TTC549 (cell line): ENCODE data around the gene UBE2D1.

Experiments
- FAIRE-seq: peaks from 2 replicates; lab custom pipeline; 2012; peaks lifted over from hg19 to GRCh38; lab: Jason Lieb, UNC

Gene UBE2D1

DNA sequence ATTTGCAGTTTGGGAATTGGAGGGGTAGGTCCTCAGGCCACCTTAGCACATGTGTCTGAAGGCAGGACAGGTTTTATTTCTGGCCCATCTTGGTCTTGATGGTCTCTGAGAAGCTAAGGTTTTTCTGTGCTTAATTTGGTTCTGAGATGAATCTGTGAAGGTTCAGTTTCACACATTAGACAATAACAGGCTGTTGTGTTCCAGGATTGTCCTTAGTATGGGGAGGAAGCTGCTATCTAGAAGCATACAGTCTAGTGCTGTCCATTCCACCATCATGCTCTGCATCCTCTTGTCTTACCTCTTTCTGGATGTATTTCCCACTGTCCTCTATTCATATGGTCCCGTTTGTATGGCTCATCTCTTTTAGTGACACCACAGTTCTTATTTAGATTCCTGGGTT is 7.1 kb downstream of the UBE2D1 start:
- FAIRE-seq: no peak

DNA sequence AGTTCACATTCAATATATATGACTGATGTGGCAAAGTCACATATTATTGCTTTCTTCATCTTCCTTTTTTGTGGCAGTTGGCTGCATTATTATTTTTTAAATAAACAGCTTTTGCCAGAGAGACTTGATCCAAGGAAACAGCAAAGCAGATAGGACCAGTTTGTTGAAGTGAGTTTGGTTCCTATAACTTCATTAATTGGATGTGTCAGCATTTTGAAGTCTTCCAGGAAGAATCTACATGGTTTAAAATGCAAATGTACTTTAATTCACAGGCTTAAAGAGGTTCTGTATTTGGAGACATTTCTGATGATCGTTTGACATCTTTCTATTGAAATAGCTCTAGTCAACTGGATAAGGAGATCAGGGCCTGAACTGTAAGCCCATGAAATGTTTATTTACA is 13.2 kb downstream of the UBE2D1 start:
- no peak for FAIRE-seq

DNA sequence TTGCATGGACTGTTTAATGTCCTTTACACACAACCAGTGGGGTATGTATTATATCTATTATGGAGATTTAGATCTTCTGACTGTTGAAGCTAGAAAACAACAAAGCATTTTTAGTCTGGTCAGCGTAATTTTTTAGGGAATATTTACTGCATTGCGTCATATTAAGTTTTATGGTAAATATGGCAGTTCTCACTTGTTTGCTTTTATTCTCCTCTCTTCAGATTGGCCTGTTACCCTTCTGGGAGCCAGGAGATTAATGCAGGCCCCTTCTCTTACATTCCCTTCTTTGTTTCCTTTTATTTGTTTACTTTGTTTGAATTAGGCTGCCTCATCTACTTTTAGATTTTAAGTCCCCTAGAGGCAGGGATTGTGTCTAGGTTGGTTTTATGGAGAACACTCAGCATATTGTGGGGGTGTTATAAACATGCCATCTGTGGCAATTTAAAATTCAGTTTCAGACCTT is 13.8 kb downstream of the UBE2D1 start:
- FAIRE-seq: no peak

DNA sequence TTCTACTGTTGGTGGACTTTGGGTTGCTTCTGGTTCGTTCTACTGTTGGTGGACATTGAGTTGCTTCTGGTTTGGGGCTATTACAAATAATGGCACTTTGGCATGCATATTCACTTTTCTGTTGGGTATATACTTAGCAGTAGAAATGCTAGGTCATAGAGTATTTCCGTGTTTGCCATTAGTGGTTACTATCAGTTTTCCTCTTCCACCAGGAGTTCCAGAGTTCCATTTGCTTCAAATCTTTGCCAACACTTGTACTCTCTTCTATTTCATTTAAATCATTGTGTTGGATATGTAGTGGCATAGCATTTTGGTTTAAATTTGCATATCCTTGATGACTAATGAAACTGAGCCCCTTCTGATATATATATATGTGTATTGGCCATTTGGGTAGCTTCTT is 15.2 kb downstream of the UBE2D1 start:
- FAIRE-seq: no peak

DNA sequence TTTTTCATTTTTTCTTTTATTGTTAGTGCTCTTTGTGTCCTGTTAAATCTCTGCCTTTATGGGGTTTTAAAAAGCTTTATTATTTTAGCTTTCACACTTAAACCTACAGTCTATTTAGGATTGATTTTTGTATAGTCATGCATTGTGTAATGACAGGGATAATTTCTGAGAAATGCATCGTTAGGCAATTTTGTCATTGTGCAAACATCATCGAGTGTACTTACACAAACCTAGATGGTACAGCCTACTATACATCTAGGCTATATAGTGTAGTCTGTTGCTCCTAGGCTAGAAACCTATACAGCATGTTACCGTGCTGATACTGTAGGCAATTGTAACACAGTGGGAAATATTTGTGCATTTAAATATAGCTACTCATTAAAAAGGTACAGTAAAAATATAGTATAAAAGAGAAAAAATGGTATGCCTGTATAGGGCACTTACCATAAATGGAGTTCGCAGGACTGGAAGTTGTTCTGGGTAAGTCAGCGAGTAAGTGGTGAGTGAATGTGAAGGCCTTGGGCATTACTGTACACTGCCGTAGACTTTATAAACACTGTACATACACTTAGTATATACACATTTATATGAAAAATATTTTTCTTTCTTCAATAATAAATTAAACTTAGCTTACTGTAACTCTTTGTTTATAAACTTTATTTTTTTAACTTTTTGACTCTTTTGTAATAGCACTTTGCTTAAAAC is 16.0 kb downstream of the UBE2D1 start:
- FAIRE-seq: no peak

DNA sequence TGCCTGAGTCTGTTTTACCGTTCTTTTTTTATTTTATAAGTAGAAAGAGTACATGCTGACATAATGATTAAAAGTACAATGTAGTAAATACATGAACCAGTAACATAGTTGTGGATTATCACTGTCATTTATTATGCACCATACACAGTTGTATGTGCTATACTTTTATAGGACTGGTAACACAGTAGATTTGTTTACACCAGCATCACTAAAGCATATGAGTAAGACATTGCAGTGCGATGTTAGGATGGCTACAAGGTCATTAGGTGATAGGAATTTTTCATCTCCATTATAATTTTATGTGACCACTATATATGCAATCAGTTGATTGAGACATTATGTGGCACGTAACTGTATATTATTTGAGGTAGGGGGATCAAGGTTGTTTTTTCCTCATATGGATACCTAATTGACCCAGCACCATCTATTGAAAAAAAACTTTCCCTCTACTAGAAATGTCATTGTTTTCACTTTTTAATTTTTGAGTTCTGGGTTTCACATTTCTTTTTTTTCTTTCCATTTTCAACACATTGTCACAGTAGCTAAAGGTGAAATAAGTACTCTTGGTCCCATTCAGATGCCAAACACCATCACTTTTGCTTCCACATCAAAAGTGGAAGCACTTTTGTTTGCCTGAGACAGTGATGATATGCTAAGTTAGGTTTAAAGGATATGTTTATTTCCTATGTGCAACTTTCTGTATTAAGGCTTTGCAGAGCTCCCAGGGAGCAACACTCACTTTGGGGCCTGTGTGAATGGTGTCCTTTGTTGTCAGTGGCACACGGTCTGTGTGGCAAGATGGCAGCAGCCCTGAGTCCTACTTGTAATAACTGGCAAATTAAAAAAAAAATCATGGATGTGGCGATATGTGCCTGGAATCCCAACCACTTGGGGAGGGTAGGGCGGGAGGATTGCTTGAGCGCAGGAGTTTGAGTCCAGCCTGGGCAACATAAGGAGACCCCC is 17.1 kb downstream of the UBE2D1 start:
- no peak for FAIRE-seq

DNA sequence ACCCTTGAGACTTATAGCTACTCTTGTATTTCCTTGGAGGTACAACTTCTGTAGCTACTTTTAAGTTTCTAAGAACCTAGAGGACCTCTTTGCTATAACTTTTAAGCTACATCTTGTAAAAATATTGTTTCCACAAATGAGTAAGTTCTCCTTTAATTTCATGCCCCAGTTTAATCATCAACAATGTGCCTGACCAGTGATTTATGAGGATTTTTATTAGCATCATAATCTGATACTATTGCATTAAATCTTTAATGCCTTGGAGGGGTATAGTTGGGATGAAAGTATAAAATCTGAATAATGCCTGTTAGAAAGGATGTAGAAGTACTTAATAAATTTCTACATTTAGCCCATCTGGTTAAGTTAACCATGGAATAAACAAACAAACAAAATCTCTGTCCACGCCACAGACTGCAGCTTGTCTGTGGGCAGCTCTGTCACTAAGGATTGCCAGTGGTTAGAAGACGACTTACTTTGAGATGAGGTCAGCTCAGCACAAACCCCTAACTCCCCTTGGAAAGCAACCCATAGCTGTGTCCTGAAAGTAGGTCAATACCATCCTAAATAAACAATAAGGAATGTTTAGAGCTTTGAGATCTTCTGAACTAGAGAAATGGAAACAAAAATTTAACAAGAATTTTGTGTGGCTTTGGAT is 18.3 kb downstream of the UBE2D1 start:
- no peak for FAIRE-seq

DNA sequence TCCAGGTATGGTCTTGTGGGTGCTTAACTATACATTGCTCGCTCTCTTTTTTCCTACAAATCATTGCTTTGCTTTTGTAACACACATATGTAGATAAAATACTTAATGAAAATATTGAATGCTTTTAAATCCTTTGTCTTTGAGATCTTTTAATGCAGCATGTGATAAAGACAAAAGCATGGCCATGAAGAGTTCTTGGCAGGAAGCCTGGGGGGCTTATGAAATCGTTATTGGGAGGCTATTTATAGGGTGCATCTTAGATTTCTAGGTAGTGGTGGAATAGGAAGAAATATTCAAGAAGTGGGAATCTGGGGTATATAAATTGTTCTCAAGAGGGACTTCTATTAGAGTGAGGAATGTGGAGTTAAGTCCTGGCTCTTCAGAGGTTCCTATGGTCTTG is 21.9 kb downstream of the UBE2D1 start:
- FAIRE-seq: no peak

DNA sequence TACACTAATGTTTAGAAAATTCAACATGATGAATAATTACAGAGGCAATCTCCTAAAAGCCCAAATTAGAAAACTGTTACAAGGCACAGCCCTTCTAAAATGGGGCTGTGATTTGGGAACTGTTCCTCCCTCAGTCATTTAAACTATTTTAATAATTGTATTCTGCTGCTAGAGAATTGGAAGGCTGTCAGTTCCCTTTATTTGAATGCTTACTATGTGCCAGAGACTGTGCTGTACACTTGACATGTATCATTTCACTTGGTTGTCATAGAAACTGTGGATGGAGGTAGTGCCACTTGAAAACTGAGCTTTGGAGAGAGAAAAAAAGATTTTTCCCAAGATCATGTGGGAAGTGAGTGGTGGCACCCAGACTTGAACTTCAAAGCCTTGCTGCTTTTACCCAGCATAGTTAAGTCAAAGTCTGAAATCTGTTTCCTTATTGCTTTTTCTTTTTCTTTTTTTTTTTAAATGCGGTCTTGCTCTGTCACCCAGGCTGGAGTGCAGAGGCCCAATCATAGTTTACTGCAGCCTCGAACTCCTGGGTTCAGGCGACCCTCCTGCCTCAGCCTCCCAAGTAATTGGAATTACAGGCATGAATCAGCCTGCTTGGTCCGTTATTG is 23.6 kb downstream of the UBE2D1 start:
- FAIRE-seq: no peak

DNA sequence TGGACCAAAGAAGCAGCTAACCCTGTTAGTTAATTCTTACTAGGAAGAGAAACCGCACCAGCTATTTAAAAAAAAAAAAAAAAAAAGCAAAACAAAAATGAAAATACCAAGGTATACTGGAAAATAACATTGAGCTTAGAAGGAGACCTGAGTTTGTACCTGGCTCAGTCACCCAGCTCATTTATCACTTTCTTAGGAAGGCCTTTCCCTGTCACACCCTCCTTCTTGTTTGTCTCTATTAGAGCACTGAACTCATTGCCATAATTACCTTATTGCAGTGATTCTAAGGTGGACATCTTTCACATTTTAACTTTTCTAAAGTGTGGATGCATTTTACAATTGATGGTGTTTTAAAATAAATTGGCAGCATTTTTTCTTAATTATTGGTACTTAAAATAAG is 24.1 kb downstream of the UBE2D1 start:
- no peak for FAIRE-seq

DNA sequence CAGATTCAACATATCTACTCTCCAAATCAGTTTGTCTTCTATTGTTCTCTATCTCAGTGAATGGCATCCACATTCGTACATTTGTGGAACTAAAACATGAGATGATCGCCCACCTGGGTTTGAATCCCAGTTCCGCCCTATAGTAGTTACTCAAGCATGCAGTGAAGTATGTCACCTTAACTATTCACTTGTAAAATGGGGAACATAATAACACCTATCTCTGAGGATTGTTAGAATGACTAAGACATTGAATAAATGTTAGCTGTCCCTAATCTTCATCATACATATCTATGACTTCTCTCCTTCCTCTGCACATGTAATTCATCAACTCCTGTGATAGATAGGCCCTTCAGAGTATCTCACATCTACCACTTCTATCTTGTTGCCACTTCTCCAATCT is 24.7 kb downstream of the UBE2D1 start:
- FAIRE-seq: no peak

DNA sequence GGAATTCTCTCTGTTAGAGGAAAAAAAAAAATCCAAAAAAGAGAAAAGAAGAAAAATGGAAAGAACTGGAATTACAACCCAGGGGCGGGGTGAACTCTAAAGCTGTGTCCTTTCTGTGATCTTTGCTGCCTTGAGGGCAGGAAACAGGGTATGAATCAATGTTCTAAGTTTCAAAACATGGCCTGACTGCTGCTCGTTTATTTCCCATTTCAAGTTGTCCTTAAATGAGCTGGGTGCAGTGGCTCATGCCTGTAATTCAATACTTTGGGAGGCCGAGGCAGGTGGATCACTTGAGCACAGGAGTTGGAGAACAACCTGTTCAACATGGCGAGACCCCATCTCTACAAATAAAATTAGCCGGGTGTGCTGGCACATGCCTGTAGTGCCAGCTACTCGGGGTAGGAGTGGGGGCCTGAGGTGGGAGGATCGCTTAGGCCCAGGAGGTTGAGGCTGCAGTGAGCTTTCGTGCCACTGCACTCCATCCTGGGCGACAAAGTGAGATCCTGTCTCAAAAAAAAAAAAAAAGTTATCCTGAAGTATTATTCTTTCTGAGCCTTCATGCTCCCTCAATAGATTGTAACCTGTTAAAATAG is 25.7 kb downstream of the UBE2D1 start:
- FAIRE-seq: no peak

DNA sequence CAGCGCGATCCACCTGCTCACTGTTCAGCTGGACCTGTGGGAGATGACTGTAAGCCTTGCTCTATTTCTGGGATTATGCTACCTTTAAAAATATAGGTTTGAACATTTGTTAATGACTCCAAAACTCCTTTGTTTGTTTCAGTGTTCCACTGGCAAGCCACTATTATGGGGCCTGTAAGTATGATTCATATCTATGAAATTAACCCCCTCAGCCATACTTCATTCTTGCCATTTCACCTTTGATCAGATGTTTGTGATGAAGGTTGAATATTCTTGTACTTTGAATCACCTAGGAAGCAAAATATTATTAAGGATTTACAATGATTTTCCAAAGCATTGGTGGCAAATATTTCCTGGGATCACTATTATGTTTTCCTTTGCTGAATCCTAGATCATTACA is 26.5 kb downstream of the UBE2D1 start:
- FAIRE-seq: no peak

DNA sequence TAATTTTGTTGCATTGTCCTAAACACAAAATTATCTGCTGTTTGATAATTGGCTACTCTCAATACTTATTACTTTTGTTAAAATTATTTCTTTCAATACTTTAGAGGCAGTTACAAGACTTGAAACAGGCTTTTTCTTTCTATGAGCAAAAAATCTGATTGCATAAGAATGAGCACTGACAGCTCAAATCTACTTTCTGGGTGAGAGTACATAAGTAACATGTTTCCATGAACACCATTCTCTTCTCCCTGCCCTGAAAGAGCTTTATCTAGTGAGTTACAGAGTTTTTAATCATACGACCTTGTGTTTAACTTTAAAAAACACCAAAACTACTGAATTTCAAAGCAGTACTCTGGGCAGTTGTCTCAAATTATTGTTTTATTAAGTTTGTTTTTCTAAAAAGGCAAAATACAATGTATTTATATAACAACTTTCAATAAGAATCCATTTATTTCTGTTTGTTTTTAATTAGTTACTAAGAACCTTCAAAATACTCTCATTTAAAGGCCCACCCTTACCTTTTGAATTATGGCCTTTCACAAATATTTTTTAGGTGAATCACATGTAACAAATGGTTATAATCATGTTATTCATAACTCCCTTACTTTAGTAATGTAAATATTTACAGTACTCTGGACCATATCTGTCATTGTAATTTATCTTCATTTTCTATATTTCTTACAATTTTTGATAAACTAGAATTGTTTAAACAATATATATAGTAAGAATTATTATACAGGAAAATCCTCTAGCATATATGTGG is 27.4 kb downstream of the UBE2D1 start:
- FAIRE-seq: no peak

DNA sequence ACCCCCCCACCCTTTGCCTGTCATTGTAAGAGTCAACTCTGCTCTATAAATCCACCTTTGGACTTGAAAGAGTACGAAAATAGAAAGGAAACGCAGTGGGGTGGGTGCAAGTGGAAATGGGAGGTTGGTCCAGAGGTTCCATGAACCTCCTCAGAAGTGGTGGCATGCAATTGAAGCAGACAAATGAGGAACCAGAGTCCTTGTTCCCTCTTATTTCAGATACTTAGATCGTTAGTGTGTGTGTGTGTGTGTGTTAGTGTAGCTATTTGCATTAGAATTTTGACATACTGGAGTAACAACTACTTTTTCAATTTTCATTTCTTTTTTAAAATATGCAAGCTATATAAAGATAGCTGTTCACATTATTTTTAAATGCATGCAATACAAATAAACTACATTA is 32.3 kb downstream of the UBE2D1 start:
- no peak for FAIRE-seq

DNA sequence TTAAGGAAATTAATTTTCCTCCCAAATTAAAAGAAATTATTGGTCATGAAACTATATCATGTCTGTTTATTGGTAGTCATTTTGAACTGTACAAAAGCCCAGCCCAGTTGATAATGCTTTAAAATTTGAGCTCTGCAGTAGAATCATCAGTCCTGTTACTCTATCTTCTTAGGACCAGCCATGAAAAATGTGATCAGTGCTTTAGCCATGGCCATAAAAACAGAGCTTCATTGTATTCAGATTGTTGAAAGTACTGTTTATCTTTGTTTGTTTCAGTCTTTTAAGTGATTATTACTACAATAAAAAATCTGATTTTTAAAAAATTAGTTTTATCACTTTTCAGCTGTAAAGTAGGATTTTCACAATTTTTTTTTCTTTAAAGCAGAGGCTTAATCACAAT is 36.7 kb downstream of the UBE2D1 start:
- FAIRE-seq: no peak

DNA sequence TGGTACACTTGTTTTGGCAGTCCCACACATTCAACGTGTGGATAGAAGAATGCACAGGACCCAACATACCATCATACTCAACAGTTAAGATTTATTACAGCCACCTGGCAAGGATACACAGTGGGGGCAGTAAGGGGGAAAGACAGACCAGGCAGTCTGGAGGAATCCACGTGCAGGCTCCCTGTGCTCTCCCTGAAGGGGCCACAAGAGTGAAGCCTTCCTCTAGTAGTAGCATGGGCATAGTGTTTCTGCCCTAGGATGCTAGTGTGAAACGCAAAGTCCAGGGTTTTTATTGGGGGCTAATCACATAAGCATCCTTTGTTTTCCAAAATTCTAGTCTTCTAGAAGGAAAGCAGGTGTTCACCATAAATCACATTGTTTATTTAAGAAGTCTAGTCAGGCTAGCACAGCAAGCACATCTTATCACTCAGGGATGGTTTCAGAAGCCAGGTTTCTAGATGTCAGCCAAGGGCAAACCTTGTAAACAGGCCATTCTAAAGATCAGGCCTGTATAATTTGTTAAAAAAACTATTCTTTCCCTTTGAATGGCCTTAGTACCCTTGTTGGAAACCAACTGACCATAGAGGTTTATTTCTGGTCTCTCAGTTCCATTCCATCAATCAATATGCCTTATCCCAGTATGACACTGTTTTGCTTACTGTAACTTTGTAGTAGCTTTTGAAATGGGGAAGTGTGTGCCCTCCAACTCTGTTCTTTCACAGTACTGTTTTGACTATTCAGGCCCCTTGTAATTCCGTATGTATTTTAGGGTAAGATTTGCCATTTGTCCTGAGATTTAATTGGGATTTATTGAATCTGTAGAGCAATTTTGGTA is 38.0 kb downstream of the UBE2D1 start:
- no peak for FAIRE-seq

DNA sequence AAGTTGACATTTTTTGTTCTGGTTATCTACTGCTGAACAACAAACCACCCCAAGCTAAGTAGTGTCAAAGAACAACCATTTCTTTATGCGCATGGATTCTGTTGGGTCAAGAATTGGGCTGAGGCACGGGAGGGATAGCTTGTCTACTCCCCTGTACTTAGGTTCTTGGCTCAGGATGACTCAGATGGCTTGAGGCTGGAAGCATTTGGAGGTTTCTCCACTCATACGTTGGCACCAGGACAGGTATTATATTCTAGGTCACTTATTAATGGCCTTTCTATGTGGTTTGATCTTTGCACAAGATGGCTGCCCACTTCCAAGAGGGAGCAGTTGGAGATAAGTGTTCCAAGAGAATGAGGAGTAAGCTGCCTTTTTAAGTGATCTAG is 38.6 kb downstream of the UBE2D1 start:
- no peak for FAIRE-seq

DNA sequence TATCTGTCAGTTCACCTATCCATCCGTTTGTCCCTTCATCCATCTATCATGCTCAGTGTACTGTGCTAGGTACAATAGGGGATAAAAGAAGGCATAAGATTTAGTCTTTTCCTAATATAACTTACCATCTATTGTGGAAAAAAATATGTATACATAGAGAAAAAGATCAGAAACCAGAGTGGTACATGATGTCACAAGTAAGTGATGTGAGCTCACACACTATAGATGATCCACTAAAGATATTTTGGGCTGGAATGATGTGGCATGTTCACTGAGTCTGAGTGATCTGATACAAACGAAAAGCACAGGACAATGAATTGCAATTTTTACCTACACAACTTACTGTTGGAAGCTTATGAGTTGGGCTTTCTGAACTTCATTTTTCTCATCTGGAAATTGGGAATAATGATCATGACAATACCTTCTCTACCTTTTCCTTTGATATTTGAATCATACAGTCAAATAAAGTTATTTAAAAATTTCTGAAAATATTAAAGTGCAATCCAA is 47.7 kb downstream of the UBE2D1 start:
- FAIRE-seq: no peak

DNA sequence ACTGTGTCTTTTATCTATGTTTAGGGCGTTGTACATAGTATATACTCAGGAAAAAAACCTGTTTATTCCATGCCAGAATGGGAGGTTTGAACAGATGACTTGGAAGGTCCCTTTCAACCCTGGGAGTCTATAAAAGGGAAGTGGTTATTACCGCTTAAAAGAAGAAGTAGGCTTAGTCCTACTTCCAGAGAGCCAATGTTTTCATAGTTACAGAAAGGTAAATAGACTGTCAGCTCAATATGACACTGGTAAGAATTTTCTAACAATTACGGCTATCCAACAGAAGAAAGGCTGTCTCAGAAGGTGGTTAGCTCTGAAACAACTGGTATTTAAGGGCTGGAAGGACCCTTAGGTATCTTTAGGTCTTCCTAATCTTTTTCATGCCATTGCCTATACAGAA is 49.3 kb downstream of the UBE2D1 start:
- FAIRE-seq: no peak
